ENCODE measurements around the gene SULF2.
A peak's percentile ranks its signal among the peaks of the same experiment; 100 is the strongest.

SULF2 gene

GRCh38 chr20:47708953-47709833 is 76.1 kb downstream of the SULF2 start:
- DNase-seq = peak; percentile 36

GRCh38 chr20:47708140-47708807 is 77.0 kb downstream of the SULF2 start:
- DNase-seq = no peak

GRCh38 chr20:47706345-47706744 is 78.9 kb downstream of the SULF2 start:
- no peak for DNase-seq

- DNase-seq = no peak
Measured at GRCh38 chr20:47705497-47705856, 79.8 kb downstream of the SULF2 start.

- no peak for DNase-seq
Measured at GRCh38 chr20:47704746-47705496, 80.4 kb downstream of the SULF2 start.

- no peak for DNase-seq
Measured at GRCh38 chr20:47703748-47704147, 81.5 kb downstream of the SULF2 start.

GRCh38 chr20:47701612-47702011 is 83.7 kb downstream of the SULF2 start:
- no peak for DNase-seq

- DNase-seq = no peak
Measured at GRCh38 chr20:47700327-47700726, 85.0 kb downstream of the SULF2 start.

- no peak for DNase-seq
Measured at GRCh38 chr20:47699818-47700217, 85.5 kb downstream of the SULF2 start.

- DNase-seq = no peak
Measured at GRCh38 chr20:47698142-47698541, 87.1 kb downstream of the SULF2 start.

GRCh38 chr20:47696856-47697255 is 88.4 kb downstream of the SULF2 start:
- DNase-seq = no peak

GRCh38 chr20:47694021-47694818 is 91.1 kb downstream of the SULF2 start:
- DNase-seq = no peak

GRCh38 chr20:47691625-47692024 is 93.7 kb downstream of the SULF2 start:
- DNase-seq = no peak

GRCh38 chr20:47689731-47690130 is 95.5 kb downstream of the SULF2 start:
- DNase-seq = no peak

- no peak for DNase-seq
Measured at GRCh38 chr20:47688385-47689381, 96.6 kb downstream of the SULF2 start.

- no peak for DNase-seq
Measured at GRCh38 chr20:47687095-47687987, 97.9 kb downstream of the SULF2 start.

GRCh38 chr20:47686545-47686944 is 98.7 kb downstream of the SULF2 start:
- no peak for DNase-seq

- no peak for DNase-seq
Measured at GRCh38 chr20:47684306-47685080, 100.8 kb downstream of the SULF2 start.

- no peak for DNase-seq
Measured at GRCh38 chr20:47682916-47683315, 102.4 kb downstream of the SULF2 start.

Measured in NCI-H524 treated with DMSO at 0.1 percent for 48 hours (cell line).